ENCODE measurements around the gene CLEC5A.
A peak's percentile ranks its signal among the peaks of the same experiment; 100 is the strongest.

Gene CLEC5A

GRCh38 chr7:141978351-141978750, 31.6 kb upstream of the CLEC5A start:
- TF ChIP-seq CTCF (IDR thresholded peaks at IDR 0.05; ENCODE audit: low read depth, low read length) (no peak), EZH2phosphoT487 (IDR thresholded peaks at IDR 0.05; ENCODE audit: low read depth) (no peak)

GRCh38 chr7:141976524-141977245, 29.9 kb upstream of the CLEC5A start:
- TF ChIP-seq CTCF (IDR thresholded peaks at IDR 0.05; ENCODE audit: low read depth, low read length) (no peak), EZH2phosphoT487 (IDR thresholded peaks at IDR 0.05; ENCODE audit: low read depth) (no peak)
- peak overlapping the region; percentile 99 for H2AFZ ChIP-seq (ENCODE audit: low read depth, low read length)

More at GRCh38 chr7:141978351-141978750, 31.6 kb upstream of the CLEC5A start:
- H3K4me2 ChIP-seq (ENCODE audit: low read length): no peak overlapping the region
- H3K4me1 ChIP-seq (ENCODE audit: low read length): peaks cover 4% of the 10 kb centered on the region
- H3K27ac ChIP-seq (ENCODE audit: low read length): no peak overlapping the region
- H3K79me2 ChIP-seq (ENCODE audit: low read length): no peaks in the 10 kb centered on the region
- no peak overlapping the region for H2AFZ ChIP-seq (ENCODE audit: low read depth, low read length)
- H3K9ac ChIP-seq (ENCODE audit: low read length): no peak overlapping the region
- H3K36me3 ChIP-seq (replicated peaks; ENCODE audit: low read depth, low read length): no peaks in the 10 kb centered on the region
- no peaks in the 10 kb centered on the region for H4K20me1 ChIP-seq (ENCODE audit: insufficient read depth, low read length)
- no peaks in the 10 kb centered on the region for H3K27me3 ChIP-seq (ENCODE audit: low read depth, low read length)
- H3K4me3 ChIP-seq (ENCODE audit: low read length): no peak overlapping the region
- no peaks in the 10 kb centered on the region for H3K9me3 ChIP-seq (ENCODE audit: insufficient read depth, low read length)

GRCh38 chr7:141975806-141976523, 29.2 kb upstream of the CLEC5A start:
- TF ChIP-seq EZH2phosphoT487 (IDR thresholded peaks at IDR 0.05; ENCODE audit: low read depth) (no peak), CTCF (IDR thresholded peaks at IDR 0.05; ENCODE audit: low read depth, low read length) (peak; percentile 99)
- Histone ChIP-seq H3K79me2 (ENCODE audit: low read length) (no peaks in the 10 kb centered on the region), H3K4me1 (ENCODE audit: low read length) (peaks cover 4% of the 10 kb centered on the region), H3K27me3 (ENCODE audit: low read depth, low read length) (no peaks in the 10 kb centered on the region), H3K27ac (ENCODE audit: low read length) (no peak overlapping the region), H2AFZ (ENCODE audit: low read depth, low read length) (peak overlapping the region; percentile 99), H3K9me3 (ENCODE audit: insufficient read depth, low read length) (no peaks in the 10 kb centered on the region), H4K20me1 (ENCODE audit: insufficient read depth, low read length) (no peaks in the 10 kb centered on the region), H3K4me2 (ENCODE audit: low read length) (peak overlapping the region; percentile 78), H3K36me3 (replicated peaks; ENCODE audit: low read depth, low read length) (no peaks in the 10 kb centered on the region), H3K9ac (ENCODE audit: low read length) (peak overlapping the region; percentile 61), H3K4me3 (ENCODE audit: low read length) (peak overlapping the region; percentile 84)

More at GRCh38 chr7:141976524-141977245, 29.9 kb upstream of the CLEC5A start:
- H4K20me1 ChIP-seq (ENCODE audit: insufficient read depth, low read length): no peaks in the 10 kb centered on the region
- H3K4me1 ChIP-seq (ENCODE audit: low read length): peaks cover 4% of the 10 kb centered on the region
- no peaks in the 10 kb centered on the region for H3K36me3 ChIP-seq (replicated peaks; ENCODE audit: low read depth, low read length)
- H3K27me3 ChIP-seq (ENCODE audit: low read depth, low read length): no peaks in the 10 kb centered on the region
- H3K4me3 ChIP-seq (ENCODE audit: low read length): peak overlapping the region; percentile 84
- peak overlapping the region; percentile 78 for H3K4me2 ChIP-seq (ENCODE audit: low read length)
- H3K79me2 ChIP-seq (ENCODE audit: low read length): no peaks in the 10 kb centered on the region
- no peaks in the 10 kb centered on the region for H3K9me3 ChIP-seq (ENCODE audit: insufficient read depth, low read length)
- H3K9ac ChIP-seq (ENCODE audit: low read length): peak overlapping the region; percentile 61; the same call in 1 of the 2 replicates
- H3K27ac ChIP-seq (ENCODE audit: low read length): no peak overlapping the region

GRCh38 chr7:141974831-141975230, 28.1 kb upstream of the CLEC5A start:
- H3K4me2 ChIP-seq (ENCODE audit: low read length): no peak overlapping the region
- no peak overlapping the region for H3K27ac ChIP-seq (ENCODE audit: low read length)
- no peaks in the 10 kb centered on the region for H3K36me3 ChIP-seq (replicated peaks; ENCODE audit: low read depth, low read length)
- no peak overlapping the region for H3K9ac ChIP-seq (ENCODE audit: low read length)
- H3K4me1 ChIP-seq (ENCODE audit: low read length): peaks cover 4% of the 10 kb centered on the region
- H2AFZ ChIP-seq (ENCODE audit: low read depth, low read length): no peak overlapping the region
- no peaks in the 10 kb centered on the region for H3K79me2 ChIP-seq (ENCODE audit: low read length)
- H3K4me3 ChIP-seq (ENCODE audit: low read length): no peak overlapping the region
- no peaks in the 10 kb centered on the region for H3K9me3 ChIP-seq (ENCODE audit: insufficient read depth, low read length)
- TF ChIP-seq CTCF (IDR thresholded peaks at IDR 0.05; ENCODE audit: low read depth, low read length): peak; percentile 51
- TF ChIP-seq EZH2phosphoT487 (IDR thresholded peaks at IDR 0.05; ENCODE audit: low read depth): no peak
- no peaks in the 10 kb centered on the region for H4K20me1 ChIP-seq (ENCODE audit: insufficient read depth, low read length)
- H3K27me3 ChIP-seq (ENCODE audit: low read depth, low read length): no peaks in the 10 kb centered on the region
